H9 (cell line): ENCODE data around the gene RBL2. TPM values are rescaled to one million over a fixed set of nuclear protein-coding genes. Genes with fewer than 3 reads are reported as not detected.

Source experiments
- DNase-seq: peaks from one replicate; pipeline ENCODE4 v3.0.0-alpha.2; 2017
- H2AFZ ChIP-seq: one replicate; pipeline ENCODE4 v1.6.1; 2013; ENCODE audit warnings: mild to moderate bottlenecking, low read length, control low read depth, moderate library complexity
- H2AK5ac ChIP-seq: 2 replicates; pipeline ENCODE4 v1.6.1; 2013; ENCODE audit warnings: low read length, control low read depth, mixed read lengths; ENCODE audit not compliant: insufficient read length
- H2BK120ac ChIP-seq: one replicate; pipeline ENCODE4 v1.6.1; 2013; ENCODE audit warnings: low read depth, mild to moderate bottlenecking, low read length, control low read depth, inconsistent platforms; ENCODE audit not compliant: poor library complexity, severe bottlenecking
- H2BK12ac ChIP-seq: 2 replicates; pipeline ENCODE4 v1.6.1; 2013; ENCODE audit warnings: low read length, control low read depth, mixed read lengths, low read depth; ENCODE audit not compliant: insufficient read length
- H2BK15ac ChIP-seq: 2 replicates; pipeline ENCODE4 v1.6.1; 2013; ENCODE audit warnings: low read depth, low read length, control low read depth
- H2BK20ac ChIP-seq: one replicate; pipeline ENCODE4 v1.6.1; 2013; ENCODE audit warnings: low read depth, mild to moderate bottlenecking, low read length, control low read depth, inconsistent platforms; ENCODE audit not compliant: poor library complexity, severe bottlenecking
- H2BK5ac ChIP-seq: 2 replicates; pipeline ENCODE4 v1.6.1; 2013; ENCODE audit warnings: low read length, control low read depth, mixed read lengths; ENCODE audit not compliant: insufficient read length
- H3K14ac ChIP-seq: 2 replicates; pipeline ENCODE4 v1.6.1; 2013; ENCODE audit warnings: low read length, control low read depth; ENCODE audit not compliant: insufficient read depth
- H3K18ac ChIP-seq: 2 replicates; pipeline ENCODE4 v1.6.1; 2013; ENCODE audit warnings: low read depth, mild to moderate bottlenecking, mixed read lengths, low read length, control low read depth; ENCODE audit not compliant: insufficient read length
- H3K23ac ChIP-seq: 2 replicates; pipeline ENCODE4 v1.6.1; 2013; ENCODE audit warnings: low read length, control low read depth, mixed read lengths, low read depth; ENCODE audit not compliant: insufficient read length
- H3K23me2 ChIP-seq: 2 replicates; pipeline ENCODE4 v1.6.1; 2013; ENCODE audit warnings: low read depth, mild to moderate bottlenecking, mixed read lengths, low read length, control low read depth; ENCODE audit not compliant: insufficient read length, poor library complexity, severe bottlenecking
- H3K27ac ChIP-seq: 2 replicates; pipeline ENCODE4 v1.5.1; 2013; ENCODE audit warnings: low read length, control low read depth, mixed read lengths, low read depth; ENCODE audit not compliant: insufficient read length
- H3K27me3 ChIP-seq: 2 replicates; pipeline ENCODE4 v1.6.1; 2013; ENCODE audit warnings: low read length, control low read depth, inconsistent platforms; ENCODE audit not compliant: insufficient read depth
- H3K4ac ChIP-seq: 2 replicates; pipeline ENCODE4 v1.6.1; 2013; ENCODE audit warnings: low read depth, mild to moderate bottlenecking, control low read depth, inconsistent platforms, low read length, moderate library complexity
- H3K4me1 ChIP-seq: 2 replicates; pipeline ENCODE4 v1.6.1; 2013; ENCODE audit warnings: low read length, control low read depth, inconsistent platforms; ENCODE audit not compliant: insufficient read depth
- H3K4me2 ChIP-seq: 2 replicates; pipeline ENCODE4 v1.6.1; 2013; ENCODE audit warnings: low read length, control low read depth, mixed read lengths; ENCODE audit not compliant: insufficient read length, insufficient read depth
- H3K56ac ChIP-seq: 2 replicates; pipeline ENCODE4 v1.6.1; 2013; ENCODE audit warnings: low read depth, mild to moderate bottlenecking, mixed read lengths, low read length, control low read depth; ENCODE audit not compliant: insufficient read length
- H3K79me1 ChIP-seq: 2 replicates; pipeline ENCODE4 v1.6.1; 2013; ENCODE audit warnings: low read depth, mild to moderate bottlenecking, moderate library complexity, low read length, control low read depth, inconsistent platforms; ENCODE audit not compliant: insufficient read depth, poor library complexity, severe bottlenecking
- H3K79me2 ChIP-seq: 2 replicates; pipeline ENCODE4 v1.6.1; 2013; ENCODE audit warnings: low read length, control low read depth, inconsistent platforms; ENCODE audit not compliant: insufficient read depth
- H3K9ac ChIP-seq: 2 replicates; pipeline ENCODE4 v1.6.1; 2013; ENCODE audit warnings: low read length, control low read depth, mixed read lengths; ENCODE audit not compliant: insufficient read length; ENCODE audit errors: extremely low read depth
- H3K9me3 ChIP-seq: one replicate; pipeline ENCODE4 v1.6.1; 2013; ENCODE audit warnings: low read depth, low read length, inconsistent platforms; ENCODE audit not compliant: control insufficient read depth
- H3T11ph ChIP-seq: one replicate; pipeline ENCODE4 v1.6.1; 2013; ENCODE audit warnings: mild to moderate bottlenecking, low read length, control low read depth, inconsistent platforms
- H4K20me1 ChIP-seq: one replicate; pipeline ENCODE4 v1.6.1; 2013; ENCODE audit not compliant: control insufficient read depth, insufficient read length, insufficient read depth
- H4K5ac ChIP-seq: 2 replicates; pipeline ENCODE4 v1.6.1; 2013; ENCODE audit warnings: low read depth, mild to moderate bottlenecking, mixed read lengths, low read length, control low read depth; ENCODE audit not compliant: insufficient read length
- H4K8ac ChIP-seq: replicated peaks from 2 replicates; pipeline ENCODE4 v1.6.1; 2013; ENCODE audit warnings: low read length, control low read depth, mixed read lengths, low read depth; ENCODE audit not compliant: insufficient read length
- H4K91ac ChIP-seq: 2 replicates; pipeline ENCODE4 v1.6.1; 2013; ENCODE audit warnings: low read depth, mild to moderate bottlenecking, moderate library complexity, mixed read lengths, low read length, control low read depth; ENCODE audit not compliant: insufficient read length
- H3K27ac Mint-ChIP-seq, 3 experiments: 2 replicates in 2 of 3; 3 replicates in 1 of 3; pipeline ENCODE4 v1.8.0; 2020 to 2021; ENCODE audit warnings: mixed read lengths in 3 of 3, mild to moderate bottlenecking in 1 of 3, moderate library complexity in 1 of 3
- H3K27me3 Mint-ChIP-seq: 2 replicates; pipeline ENCODE4 v1.8.0; 2021; ENCODE audit warnings: low read depth, mild to moderate bottlenecking, moderate library complexity, mixed read lengths
- H3K36me3 Mint-ChIP-seq, 3 experiments: 2 replicates in 2 of 3; 3 replicates in 1 of 3; pipeline ENCODE4 v1.8.0; 2020 to 2021; ENCODE audit warnings: low read depth in 3 of 3, mixed read lengths in 3 of 3; ENCODE audit not compliant: insufficient read depth in 1 of 3
- H3K4me1 Mint-ChIP-seq, 2 experiments: 2 replicates each; pipeline ENCODE4 v1.8.0; 2020; ENCODE audit warnings: mixed read lengths in 2 of 2
- H3K4me3 Mint-ChIP-seq, 2 experiments: 2 replicates in 1 of 2; 3 replicates in 1 of 2; pipeline ENCODE4 v1.8.0; 2020 to 2021; ENCODE audit warnings: mild to moderate bottlenecking in 2 of 2, mixed read lengths in 2 of 2, moderate library complexity in 1 of 2
- H3K9me3 Mint-ChIP-seq, 2 experiments: 2 replicates in 1 of 2; 3 replicates in 1 of 2; pipeline ENCODE4 v1.8.0; 2020; ENCODE audit warnings: mild to moderate bottlenecking in 2 of 2, mixed read lengths in 2 of 2, moderate library complexity in 1 of 2
- WGBS: extraction: QIAGEN DNeasy Blood & Tissue Kit; methylation state at CpG from one replicate; pipeline ENCODE4 v1.1.7; 2013; ENCODE audit warnings: missing lambda C conversion rate, low lambda C conversion rate, mixed read lengths; ENCODE audit not compliant: insufficient read length; ENCODE audit errors: extremely low coverage; 5-methylcytosine and 5-hydroxymethylcytosine counted together
- total RNA-seq: library from RNA; stranded (reverse); gene quantifications from 2 replicates; pipeline ENCODE4 v1.2.1, GENCODE V29; 2021
- TF ChIP-seq, protein P1 (sequence below): fragments of 200-600 bp; sonication (generic); conservative IDR thresholded peaks from 3 replicates; pipeline ENCODE4 v1.8.0; 2021; ENCODE audit warnings: antibody characterized with exemption, mild to moderate bottlenecking

Gene RBL2
- total RNA-seq, 1 experiment from 2014 or later = 17.3 TPM

DNA sequence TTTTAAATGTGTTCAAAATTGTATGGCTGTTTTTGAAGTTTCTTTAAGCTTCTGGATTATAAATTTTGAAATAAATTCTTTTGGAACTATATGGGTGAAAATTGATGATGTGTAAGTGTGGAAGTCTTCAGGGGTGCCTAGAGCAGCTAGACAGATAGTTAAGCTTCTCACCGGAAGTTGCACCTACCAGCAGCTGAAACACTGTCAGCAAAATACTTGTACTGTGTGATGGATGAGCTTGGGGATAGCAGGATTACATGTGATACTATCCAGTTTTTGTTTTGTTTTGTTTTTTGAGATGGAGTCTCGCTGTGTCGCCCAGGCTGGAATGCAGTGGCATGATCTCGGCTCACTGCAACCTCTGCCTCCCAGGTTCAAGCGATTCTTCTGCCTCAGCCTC, 19.7 kb downstream of the RBL2 start:
- Histone ChIP-seq H3K27me3 (no peaks in the 10 kb centered on the region), H3K56ac (no peak overlapping the region), H2BK12ac (no peak overlapping the region), H2BK20ac (no peak overlapping the region), H3K14ac (no peak overlapping the region), H3K4ac (no peak overlapping the region), H3K4me2 (no peak overlapping the region), H2BK15ac (no peak overlapping the region), H4K91ac (no peak overlapping the region), H3K23me2 (no peaks in the 10 kb centered on the region), H3K4me1 (no peaks in the 10 kb centered on the region), H3K9me3 (no peaks in the 10 kb centered on the region), H4K20me1 (no peaks in the 10 kb centered on the region), H4K8ac (no peak overlapping the region), H3K79me1 (no peaks in the 10 kb centered on the region), H2AFZ (no peak overlapping the region), H3K27ac (no peak overlapping the region), H2BK5ac (no peak overlapping the region), H4K5ac (no peak overlapping the region), H2AK5ac (no peak overlapping the region), H3K79me2 (no peaks in the 10 kb centered on the region), H3T11ph (no peak overlapping the region), H3K9ac (no peak overlapping the region), H3K23ac (no peak overlapping the region), H3K18ac (no peak overlapping the region), H2BK120ac (no peak overlapping the region)
- no peak overlapping the region for H3K4me3 Mint-ChIP-seq
- TF ChIP-seq, protein P1, sequence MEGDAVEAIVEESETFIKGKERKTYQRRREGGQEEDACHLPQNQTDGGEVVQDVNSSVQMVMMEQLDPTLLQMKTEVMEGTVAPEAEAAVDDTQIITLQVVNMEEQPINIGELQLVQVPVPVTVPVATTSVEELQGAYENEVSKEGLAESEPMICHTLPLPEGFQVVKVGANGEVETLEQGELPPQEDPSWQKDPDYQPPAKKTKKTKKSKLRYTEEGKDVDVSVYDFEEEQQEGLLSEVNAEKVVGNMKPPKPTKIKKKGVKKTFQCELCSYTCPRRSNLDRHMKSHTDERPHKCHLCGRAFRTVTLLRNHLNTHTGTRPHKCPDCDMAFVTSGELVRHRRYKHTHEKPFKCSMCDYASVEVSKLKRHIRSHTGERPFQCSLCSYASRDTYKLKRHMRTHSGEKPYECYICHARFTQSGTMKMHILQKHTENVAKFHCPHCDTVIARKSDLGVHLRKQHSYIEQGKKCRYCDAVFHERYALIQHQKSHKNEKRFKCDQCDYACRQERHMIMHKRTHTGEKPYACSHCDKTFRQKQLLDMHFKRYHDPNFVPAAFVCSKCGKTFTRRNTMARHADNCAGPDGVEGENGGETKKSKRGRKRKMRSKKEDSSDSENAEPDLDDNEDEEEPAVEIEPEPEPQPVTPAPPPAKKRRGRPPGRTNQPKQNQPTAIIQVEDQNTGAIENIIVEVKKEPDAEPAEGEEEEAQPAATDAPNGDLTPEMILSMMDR = no peak
- DNase-seq = no peak
- WGBS = no CpG with 5 or more reads among the region's 5 CpGs
- H3K4me1 Mint-ChIP-seq = peaks cover 6 to 10% of the 10 kb centered on the region in 2 experiments
- H3K27me3 Mint-ChIP-seq = no peaks in the 10 kb centered on the region
- H3K36me3 Mint-ChIP-seq = peaks cover 12 to 49% (median 42%) of the 10 kb centered on the region in 3 experiments; a peak in 6 of 7 replicates
- H3K9me3 Mint-ChIP-seq = no peaks in the 10 kb centered on the region
- no peak overlapping the region for H3K27ac Mint-ChIP-seq
